HepG2 (cell line): ENCODE data around the gene HK2. TPM values are rescaled to one million over a fixed set of nuclear protein-coding genes. Genes with fewer than 3 reads are reported as not detected.

ENCODE experiments used
- CAMTA2 ChIP-seq: sonication (generic); formaldehyde crosslinking; IDR thresholded peaks from 2 replicates; pipeline ENCODE4 v1.4.0; 2020; ENCODE audit warnings: mild to moderate bottlenecking, missing genetic modification reagents, borderline replicate concordance
- FOXK1 ChIP-seq: sonication (generic); formaldehyde crosslinking; IDR thresholded peaks from 2 replicates; pipeline ENCODE4 v1.4.0; 2020; ENCODE audit warnings: low read depth, missing genetic modification reagents, borderline replicate concordance
- GABPA ChIP-seq, 2 experiments: IDR thresholded peaks; 2 replicates each; pipeline ENCODE4 v1.6.1; 2011 to 2016; ENCODE audit warnings: low read depth in 2 of 2, low read length in 1 of 2, missing biosample characterization in 1 of 2, missing genetic modification characterization in 1 of 2
- GATAD1 ChIP-seq: IDR thresholded peaks from 2 replicates; pipeline ENCODE4 v1.6.1; 2016; ENCODE audit warnings: missing genetic modification reagents, missing compliant biosample characterization
- MAFK ChIP-seq, 2 experiments: IDR thresholded peaks in 1 of 2; conservative IDR thresholded peaks in 1 of 2; 2 replicates each; pipeline ENCODE4 v1.6.1; 2011; ENCODE audit warnings: improper control_type of control experiment in 2 of 2, low read length in 2 of 2
- MLLT10 ChIP-seq: sonication (generic); formaldehyde crosslinking; IDR thresholded peaks from 2 replicates; pipeline ENCODE4 v1.4.0; 2020; ENCODE audit warnings: missing genetic modification reagents
- PRDM15 ChIP-seq: sonication (generic); formaldehyde crosslinking; IDR thresholded peaks from 2 replicates; pipeline ENCODE4 v1.4.0; 2020; ENCODE audit warnings: missing genetic modification reagents
- SIN3A ChIP-seq: IDR thresholded peaks from 2 replicates; pipeline ENCODE4 v1.6.1; 2011; ENCODE audit warnings: low read depth, mild to moderate bottlenecking, control low read depth, low read length, borderline replicate concordance
- STAT5B ChIP-seq: sonication (generic); formaldehyde crosslinking; IDR thresholded peaks from 2 replicates; pipeline ENCODE4 v1.4.0; 2020; ENCODE audit warnings: missing genetic modification reagents
- TRIM22 ChIP-seq: fragments of 450-650 bp; IDR thresholded peaks from 2 replicates; pipeline ENCODE4 v1.6.1; 2017
- ZBTB37 ChIP-seq: sonication (generic); formaldehyde crosslinking; IDR thresholded peaks from 2 replicates; pipeline ENCODE4 v1.4.0; 2020; ENCODE audit warnings: mild to moderate bottlenecking, missing genetic modification reagents
- ZBTB4 ChIP-seq: sonication (generic); formaldehyde crosslinking; IDR thresholded peaks from 2 replicates; pipeline ENCODE4 v1.4.0; 2020; ENCODE audit warnings: missing genetic modification reagents, mild to moderate bottlenecking, borderline replicate concordance
- ZNF441 ChIP-seq: sonication (generic); formaldehyde crosslinking; IDR thresholded peaks from 2 replicates; pipeline ENCODE4 v1.7.0; 2021; ENCODE audit warnings: missing genetic modification reagents, borderline replicate concordance
- ZNF580 ChIP-seq: IDR thresholded peaks from 2 replicates; pipeline ENCODE4 v1.6.1; 2016; ENCODE audit warnings: low read depth, borderline replicate concordance
- ZNF614 ChIP-seq: IDR thresholded peaks from 2 replicates; pipeline ENCODE4 v1.6.1; 2018; ENCODE audit warnings: missing biosample characterization, missing genetic modification reagents, inconsistent platforms, borderline replicate concordance
- ZNF704 ChIP-seq: sonication (generic); formaldehyde crosslinking; IDR thresholded peaks from 2 replicates; pipeline ENCODE4 v1.8.1; 2023; ENCODE audit warnings: mild to moderate bottlenecking, inconsistent platforms, moderate library complexity, missing genetic modification reagents, borderline replicate concordance
- ZNF780A ChIP-seq: sonication (generic); formaldehyde crosslinking; IDR thresholded peaks from 2 replicates; pipeline ENCODE4 v1.8.0; 2022; ENCODE audit warnings: mild to moderate bottlenecking, missing genetic modification reagents, moderate library complexity
- polyA plus RNA-seq, 8 experiments: library from polyadenylated mRNA; depleted of rRNA in 3 of 8; stranded (reverse) in 7 of 8; unstranded in 1 of 8; fragments of >200 nt; fragmentation: Illumina TruSeq in 4 of 8; extraction: Trizol in 4 of 8; gene quantifications; 2 replicates each; pipeline versions ENCODE4 v1.2.1 to v1.2.3, GENCODE V29; 2011 to 2016; ENCODE audit warnings: low read depth in 4 of 8, missing spikeins in 1 of 8, mixed read lengths in 1 of 8; ENCODE audit not compliant: insufficient read depth in 1 of 8
- total RNA-seq, 5 experiments: library from RNA; depleted of rRNA; stranded (reverse); fragments of >200 nt; fragmentation: Illumina TruSeq; extraction: Trizol; gene quantifications; 2 replicates each; pipeline ENCODE4 v1.2.3, GENCODE V29; 2016; ENCODE audit warnings: low read depth in 1 of 5

The HK2 gene
- total and polyA plus RNA-seq, 2 of the 13 experiments (the other 11 are each of a cell fraction or from before 2014, with no cell fraction given): 13.2 to 101 TPM

- TF ChIP-seq PRDM15 (no peak), FOXK1 (no peak), ZBTB4 (CRISPR knock-in tag) (no peak), TRIM22 (no peak), GABPA (IDR thresholded peaks at IDR 0.05; ENCODE audit: low read depth, low read length) (no peak), GABPA (CRISPR knock-in tag; IDR thresholded peaks at IDR 0.05; ENCODE audit: low read depth) (no peak), ZNF441 (CRISPR knock-in tag) (no peak), CAMTA2 (no peak), ZNF614 (CRISPR knock-in tag) (no peak), ZNF780A (CRISPR knock-in tag) (no peak), MAFK (conservative IDR thresholded peaks at IDR 0.05 in 1 of 2, IDR thresholded peaks at IDR 0.05 in 1 of 2; ENCODE audit: low read length in 2 of 2) (no peak), STAT5B (CRISPR knock-in tag) (no peak), ZBTB37 (CRISPR knock-in tag) (0 out of 2 replicates have a peak, but pooled peaks have one; percentile 22), GATAD1 (CRISPR knock-in tag) (no peak), MLLT10 (CRISPR knock-in tag) (no peak), SIN3A (no peak), ZNF580 (CRISPR knock-in tag) (no peak), ZNF704 (CRISPR knock-in tag) (no peak)
Observed at GRCh38 chr2:74836675-74837401, 2.9 kb downstream of the HK2 start (continued).
